Peyer's patch (tissue), 4 donors: ENCODE results near the gene THAP4.

Experiments used
- POLR2A ChIP-seq, 2 donors: fragments of 450-650 bp; IDR thresholded peaks; one replicate each; pipeline ENCODE4 v1.5.1; 2017; ENCODE audit warnings: antibody characterized with exemption in 2 of 2, mild to moderate bottlenecking in 2 of 2, moderate library complexity in 2 of 2
- TF ChIP-seq, protein P1 (sequence below), 6 experiments: fragments of 450-650 bp in 4 of 6; fragments of 200-600 bp in 2 of 6; sonication (generic) in 1 of 6; IDR thresholded peaks; one replicate each; pipeline ENCODE4 v1.5.1; 2017 to 2019; ENCODE audit warnings: antibody characterized with exemption in 6 of 6, mild to moderate bottlenecking in 3 of 6, moderate library complexity in 1 of 6

DNA sequence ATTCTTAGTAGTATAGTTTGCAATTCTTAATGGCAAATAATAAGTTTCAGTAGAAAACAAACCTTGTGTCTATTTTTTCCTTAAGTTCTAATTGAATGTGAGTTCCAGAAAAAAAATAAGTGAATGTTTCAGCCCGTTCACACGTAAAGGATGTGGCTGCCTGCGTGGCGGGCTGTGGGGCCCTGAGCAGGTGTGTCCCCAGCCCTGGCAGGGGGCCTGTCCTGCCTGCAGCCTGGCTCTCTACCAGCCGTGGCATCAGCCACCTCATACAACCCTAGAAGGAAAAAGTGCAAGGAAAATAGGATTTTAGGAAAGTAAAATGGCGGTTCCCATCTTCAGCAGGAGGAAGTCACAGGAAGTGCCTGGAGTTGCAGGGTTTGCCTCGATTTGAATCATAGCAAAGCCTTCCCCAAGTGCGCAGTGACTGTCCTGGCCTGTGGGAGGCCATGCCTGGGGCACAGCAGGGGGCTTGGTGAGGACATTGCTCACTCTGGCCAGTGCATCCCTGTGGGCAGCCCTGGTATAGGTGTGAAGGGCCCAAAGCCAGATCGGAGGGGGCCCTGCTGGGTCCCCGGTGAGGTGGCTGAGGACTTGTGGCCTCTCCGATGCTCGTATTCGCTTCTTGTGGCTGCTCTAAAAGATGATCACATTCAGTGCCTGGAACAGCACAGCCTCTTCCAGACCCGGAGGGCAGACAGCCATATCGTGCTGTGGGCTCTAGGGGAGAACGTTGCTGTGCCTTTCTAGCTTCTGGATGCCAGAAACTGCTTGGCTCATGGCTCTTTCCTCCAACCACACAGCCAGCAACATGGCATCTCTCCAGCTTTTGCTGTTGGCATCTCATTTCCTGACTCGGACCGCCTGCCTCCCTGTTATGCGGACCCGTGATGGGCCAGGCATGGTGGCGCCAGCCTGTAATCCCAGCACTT lies 37.1 kb upstream of the THAP4 start:
- TF ChIP-seq POLR2A (IDR thresholded peaks at IDR 0.05): no peak
- TF ChIP-seq, protein P1, sequence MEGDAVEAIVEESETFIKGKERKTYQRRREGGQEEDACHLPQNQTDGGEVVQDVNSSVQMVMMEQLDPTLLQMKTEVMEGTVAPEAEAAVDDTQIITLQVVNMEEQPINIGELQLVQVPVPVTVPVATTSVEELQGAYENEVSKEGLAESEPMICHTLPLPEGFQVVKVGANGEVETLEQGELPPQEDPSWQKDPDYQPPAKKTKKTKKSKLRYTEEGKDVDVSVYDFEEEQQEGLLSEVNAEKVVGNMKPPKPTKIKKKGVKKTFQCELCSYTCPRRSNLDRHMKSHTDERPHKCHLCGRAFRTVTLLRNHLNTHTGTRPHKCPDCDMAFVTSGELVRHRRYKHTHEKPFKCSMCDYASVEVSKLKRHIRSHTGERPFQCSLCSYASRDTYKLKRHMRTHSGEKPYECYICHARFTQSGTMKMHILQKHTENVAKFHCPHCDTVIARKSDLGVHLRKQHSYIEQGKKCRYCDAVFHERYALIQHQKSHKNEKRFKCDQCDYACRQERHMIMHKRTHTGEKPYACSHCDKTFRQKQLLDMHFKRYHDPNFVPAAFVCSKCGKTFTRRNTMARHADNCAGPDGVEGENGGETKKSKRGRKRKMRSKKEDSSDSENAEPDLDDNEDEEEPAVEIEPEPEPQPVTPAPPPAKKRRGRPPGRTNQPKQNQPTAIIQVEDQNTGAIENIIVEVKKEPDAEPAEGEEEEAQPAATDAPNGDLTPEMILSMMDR (IDR thresholded peaks at IDR 0.05): no peak
